ENCODE measurements around the gene COMT.
"Not testable (repeated sequence)": the region's sequence is repeated elsewhere in the genome, so short reads cannot be mapped to it uniquely, and the experiment has no call there.

COMT gene

GRCh38 chr22:19909350-19910179, 32.0 kb upstream of the COMT start:
- DNase-seq = peak; percentile 11

GRCh38 chr22:19910180-19910744, 31.3 kb upstream of the COMT start:
- no peak for DNase-seq

- DNase-seq = no peak
Measured at GRCh38 chr22:19911540-19912270, 29.9 kb upstream of the COMT start.

GRCh38 chr22:19912271-19912999, 29.1 kb upstream of the COMT start:
- no peak for DNase-seq

GRCh38 chr22:19913337-19913936, 28.1 kb upstream of the COMT start:
- DNase-seq = no peak

- no peak for DNase-seq
Measured at GRCh38 chr22:19914201-19914943, 27.2 kb upstream of the COMT start.

- no peak for DNase-seq
Measured at GRCh38 chr22:19915287-19915954, 26.2 kb upstream of the COMT start.

GRCh38 chr22:19916006-19916405, 25.6 kb upstream of the COMT start:
- no peak for DNase-seq

GRCh38 chr22:19916941-19917340, 24.6 kb upstream of the COMT start:
- DNase-seq = no peak

GRCh38 chr22:19917389-19918138, 24.0 kb upstream of the COMT start:
- no peak for DNase-seq

GRCh38 chr22:19918332-19919106, 23.1 kb upstream of the COMT start:
- DNase-seq = no peak

GRCh38 chr22:19919701-19920363, 21.7 kb upstream of the COMT start:
- no peak for DNase-seq

GRCh38 chr22:19921544-19922081, 20.0 kb upstream of the COMT start:
- DNase-seq = no peak

GRCh38 chr22:19923914-19924513, 17.6 kb upstream of the COMT start:
- DNase-seq = no peak

GRCh38 chr22:19926028-19926427, 15.5 kb upstream of the COMT start:
- not testable (repeated sequence) for DNase-seq

GRCh38 chr22:19927696-19928095, 13.9 kb upstream of the COMT start:
- no peak for DNase-seq

- DNase-seq = no peak
Measured at GRCh38 chr22:19928207-19928606, 13.4 kb upstream of the COMT start.
